HepG2 (cell line): ENCODE data around the gene TMEM63B. TPM values are rescaled to one million over a fixed set of nuclear protein-coding genes. Genes with fewer than 3 reads are reported as not detected.
A peak's percentile ranks its signal among the peaks of the same experiment; 100 is the strongest.

Experiments
- ARNT2 ChIP-seq: sonication (generic); formaldehyde crosslinking; IDR thresholded peaks from 2 replicates; pipeline ENCODE4 v1.8.0; 2022; ENCODE audit warnings: mild to moderate bottlenecking, low read depth, missing genetic modification reagents, moderate library complexity
- EP300 ChIP-seq, 3 experiments: sonication (generic) in 1 of 3; formaldehyde crosslinking in 1 of 3; IDR thresholded peaks; 2 replicates each; pipeline versions ENCODE4 v1.5.1 to v1.6.1; 2011 to 2020; ENCODE audit warnings: low read depth in 2 of 3, low read length in 2 of 3, borderline replicate concordance in 1 of 3, improper control_type of control experiment in 1 of 3, mild to moderate bottlenecking in 1 of 3, missing genetic modification reagents in 1 of 3, moderate library complexity in 1 of 3
- HNRNPL ChIP-seq: fragments of 200-400 bp; formaldehyde crosslinking; IDR thresholded peaks from 2 replicates; pipeline ENCODE4 v1.6.1; 2017; ENCODE audit warnings: mild to moderate bottlenecking, low read depth, low read length
- IRX3 ChIP-seq: sonication (generic); formaldehyde crosslinking; IDR thresholded peaks from 2 replicates; pipeline ENCODE4 v1.8.1; 2023; ENCODE audit warnings: mild to moderate bottlenecking, low read depth, missing genetic modification reagents, borderline replicate concordance
- KAT8 ChIP-seq: IDR thresholded peaks from 2 replicates; pipeline ENCODE4 v1.6.1; 2016; ENCODE audit warnings: missing genetic modification reagents, missing compliant biosample characterization
- NFKB2 ChIP-seq: sonication (generic); formaldehyde crosslinking; IDR thresholded peaks from 2 replicates; pipeline ENCODE4 v1.4.0; 2020; ENCODE audit warnings: missing genetic modification reagents, borderline replicate concordance
- RXRA ChIP-seq: sonication (generic); formaldehyde crosslinking; IDR thresholded peaks from 2 replicates; pipeline ENCODE4 v1.5.1; 2020; ENCODE audit warnings: missing genetic modification reagents
- ZNF343 ChIP-seq: sonication (generic); formaldehyde crosslinking; IDR thresholded peaks from 2 replicates; pipeline ENCODE4 v1.4.0; 2020; ENCODE audit warnings: mild to moderate bottlenecking, missing genetic modification reagents
- polyA plus RNA-seq, 8 experiments: library from polyadenylated mRNA; depleted of rRNA in 3 of 8; stranded (reverse) in 7 of 8; unstranded in 1 of 8; fragments of >200 nt; fragmentation: Illumina TruSeq in 4 of 8; extraction: Trizol in 4 of 8; gene quantifications; 2 replicates each; pipeline versions ENCODE4 v1.2.1 to v1.2.3, GENCODE V29; 2011 to 2016; ENCODE audit warnings: low read depth in 4 of 8, missing spikeins in 1 of 8, mixed read lengths in 1 of 8; ENCODE audit not compliant: insufficient read depth in 1 of 8
- total RNA-seq, 5 experiments: library from RNA; depleted of rRNA; stranded (reverse); fragments of >200 nt; fragmentation: Illumina TruSeq; extraction: Trizol; gene quantifications; 2 replicates each; pipeline ENCODE4 v1.2.3, GENCODE V29; 2016; ENCODE audit warnings: low read depth in 1 of 5
- TF ChIP-seq, protein P1 (sequence below): IDR thresholded peaks from 2 replicates; pipeline ENCODE4 v1.4.0; 2020; ENCODE audit warnings: mild to moderate bottlenecking, missing genetic modification reagents
- TF ChIP-seq, protein P2 (sequence below), 2 experiments: sonication (generic) in 1 of 2; formaldehyde crosslinking in 1 of 2; IDR thresholded peaks; 2 replicates each; pipeline versions ENCODE4 v1.4.0 to v1.6.1; 2018 to 2020; ENCODE audit warnings: missing genetic modification reagents in 2 of 2, borderline replicate concordance in 1 of 2, low read depth in 1 of 2, mild to moderate bottlenecking in 1 of 2, missing biosample characterization in 1 of 2
- TF ChIP-seq, protein P3 (sequence below): sonication (generic); formaldehyde crosslinking; IDR thresholded peaks from 2 replicates; pipeline ENCODE4 v1.9.0; 2022; ENCODE audit warnings: low read depth, missing genetic modification reagents
- TF ChIP-seq, protein P4 (sequence below): sonication (generic); IDR thresholded peaks from 2 replicates; pipeline ENCODE4 v1.6.1; 2016; ENCODE audit warnings: low read depth, borderline replicate concordance
- TF ChIP-seq, protein P5 (sequence below): sonication (generic); formaldehyde crosslinking; IDR thresholded peaks from 2 replicates; pipeline ENCODE4 v1.4.0; 2020; ENCODE audit warnings: mild to moderate bottlenecking, low read depth, missing genetic modification reagents
- TF ChIP-seq, protein P6 (sequence below): IDR thresholded peaks from 2 replicates; pipeline ENCODE4 v1.6.1; 2016; ENCODE audit warnings: missing compliant biosample characterization, missing genetic modification reagents, borderline replicate concordance

The TMEM63B gene
- total and polyA plus RNA-seq, 2 of the 13 experiments (the other 11 are each of a cell fraction or from before 2014, with no cell fraction given) = 27.4 to 75.8 TPM

DNA sequence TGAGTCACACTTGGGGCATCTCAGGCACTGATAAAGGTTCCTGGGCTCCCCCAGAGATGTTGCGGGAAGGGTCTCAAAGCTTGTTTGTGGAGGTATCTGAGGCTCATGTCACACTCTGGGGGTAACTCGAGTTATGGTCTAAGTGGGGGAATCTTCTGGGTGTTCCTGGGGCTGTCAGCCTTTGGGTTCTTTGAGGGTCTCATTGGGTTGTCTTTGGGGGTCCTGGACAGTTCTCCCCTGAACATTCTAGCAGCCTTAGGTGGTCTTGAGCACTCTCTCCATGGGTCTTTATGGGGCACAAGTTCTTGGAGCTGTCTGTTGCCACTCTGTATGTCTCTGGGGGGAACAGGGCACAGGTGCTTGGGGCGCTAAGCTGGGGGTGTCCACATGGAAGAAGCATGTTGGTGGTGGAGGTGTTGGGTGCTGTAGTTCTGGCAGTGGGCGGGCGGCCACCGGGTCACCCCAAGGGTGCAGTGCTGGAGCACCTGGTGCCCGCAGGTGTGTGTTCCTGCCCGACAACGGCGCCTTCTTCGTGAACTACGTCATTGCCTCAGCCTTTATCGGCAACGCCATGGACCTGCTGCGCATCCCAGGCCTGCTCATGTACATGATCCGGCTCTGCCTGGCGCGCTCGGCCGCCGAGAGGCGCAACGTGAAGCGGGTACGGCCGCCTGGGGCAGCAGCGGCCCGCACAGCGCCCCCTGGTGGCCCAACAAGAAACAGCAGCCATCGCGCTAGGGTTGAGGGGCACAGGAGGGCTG, 24.2 kb downstream of the TMEM63B start (continued):
- TF ChIP-seq, protein P1, sequence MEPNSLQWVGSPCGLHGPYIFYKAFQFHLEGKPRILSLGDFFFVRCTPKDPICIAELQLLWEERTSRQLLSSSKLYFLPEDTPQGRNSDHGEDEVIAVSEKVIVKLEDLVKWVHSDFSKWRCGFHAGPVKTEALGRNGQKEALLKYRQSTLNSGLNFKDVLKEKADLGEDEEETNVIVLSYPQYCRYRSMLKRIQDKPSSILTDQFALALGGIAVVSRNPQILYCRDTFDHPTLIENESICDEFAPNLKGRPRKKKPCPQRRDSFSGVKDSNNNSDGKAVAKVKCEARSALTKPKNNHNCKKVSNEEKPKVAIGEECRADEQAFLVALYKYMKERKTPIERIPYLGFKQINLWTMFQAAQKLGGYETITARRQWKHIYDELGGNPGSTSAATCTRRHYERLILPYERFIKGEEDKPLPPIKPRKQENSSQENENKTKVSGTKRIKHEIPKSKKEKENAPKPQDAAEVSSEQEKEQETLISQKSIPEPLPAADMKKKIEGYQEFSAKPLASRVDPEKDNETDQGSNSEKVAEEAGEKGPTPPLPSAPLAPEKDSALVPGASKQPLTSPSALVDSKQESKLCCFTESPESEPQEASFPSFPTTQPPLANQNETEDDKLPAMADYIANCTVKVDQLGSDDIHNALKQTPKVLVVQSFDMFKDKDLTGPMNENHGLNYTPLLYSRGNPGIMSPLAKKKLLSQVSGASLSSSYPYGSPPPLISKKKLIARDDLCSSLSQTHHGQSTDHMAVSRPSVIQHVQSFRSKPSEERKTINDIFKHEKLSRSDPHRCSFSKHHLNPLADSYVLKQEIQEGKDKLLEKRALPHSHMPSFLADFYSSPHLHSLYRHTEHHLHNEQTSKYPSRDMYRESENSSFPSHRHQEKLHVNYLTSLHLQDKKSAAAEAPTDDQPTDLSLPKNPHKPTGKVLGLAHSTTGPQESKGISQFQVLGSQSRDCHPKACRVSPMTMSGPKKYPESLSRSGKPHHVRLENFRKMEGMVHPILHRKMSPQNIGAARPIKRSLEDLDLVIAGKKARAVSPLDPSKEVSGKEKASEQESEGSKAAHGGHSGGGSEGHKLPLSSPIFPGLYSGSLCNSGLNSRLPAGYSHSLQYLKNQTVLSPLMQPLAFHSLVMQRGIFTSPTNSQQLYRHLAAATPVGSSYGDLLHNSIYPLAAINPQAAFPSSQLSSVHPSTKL = peak; percentile 50; the same call in 1 of the 2 replicates
- TF ChIP-seq EP300 (IDR thresholded peaks at IDR 0.05; ENCODE audit: low read depth in 2 of 2, low read length in 2 of 2) (no peak), EP300 (CRISPR knock-in tag; IDR thresholded peaks at IDR 0.05; ENCODE audit: borderline replicate concordance) (peak; percentile 38; the same call in 1 of the 2 replicates), HNRNPL (peak; percentile 77; the same call in 1 of the 2 replicates), ARNT2 (CRISPR knock-in tag) (no peak), IRX3 (CRISPR knock-in tag) (peak; percentile 88; the same call in 1 of the 2 replicates), RXRA (CRISPR knock-in tag) (peak; percentile 76; the same call in 1 of the 2 replicates), ZNF343 (CRISPR knock-in tag) (no peak), NFKB2 (CRISPR knock-in tag) (peak; percentile 82; the same call in 1 of the 2 replicates), KAT8 (CRISPR knock-in tag) (peak; percentile 67; the same call in 1 of the 2 replicates)
- TF ChIP-seq, protein P2, sequence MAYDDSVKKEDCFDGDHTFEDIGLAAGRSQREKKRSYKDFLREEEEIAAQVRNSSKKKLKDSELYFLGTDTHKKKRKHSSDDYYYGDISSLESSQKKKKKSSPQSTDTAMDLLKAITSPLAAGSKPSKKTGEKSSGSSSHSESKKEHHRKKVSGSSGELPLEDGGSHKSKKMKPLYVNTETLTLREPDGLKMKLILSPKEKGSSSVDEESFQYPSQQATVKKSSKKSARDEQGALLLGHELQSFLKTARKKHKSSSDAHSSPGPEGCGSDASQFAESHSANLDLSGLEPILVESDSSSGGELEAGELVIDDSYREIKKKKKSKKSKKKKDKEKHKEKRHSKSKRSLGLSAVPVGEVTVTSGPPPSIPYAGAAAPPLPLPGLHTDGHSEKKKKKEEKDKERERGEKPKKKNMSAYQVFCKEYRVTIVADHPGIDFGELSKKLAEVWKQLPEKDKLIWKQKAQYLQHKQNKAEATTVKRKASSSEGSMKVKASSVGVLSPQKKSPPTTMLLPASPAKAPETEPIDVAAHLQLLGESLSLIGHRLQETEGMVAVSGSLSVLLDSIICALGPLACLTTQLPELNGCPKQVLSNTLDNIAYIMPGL (CRISPR knock-in tag; IDR thresholded peaks at IDR 0.05; ENCODE audit: borderline replicate concordance in 1 of 2, low read depth in 1 of 2) = peak; percentile 78 to 82; a peak in 3 of 4 replicates
- TF ChIP-seq, protein P3, sequence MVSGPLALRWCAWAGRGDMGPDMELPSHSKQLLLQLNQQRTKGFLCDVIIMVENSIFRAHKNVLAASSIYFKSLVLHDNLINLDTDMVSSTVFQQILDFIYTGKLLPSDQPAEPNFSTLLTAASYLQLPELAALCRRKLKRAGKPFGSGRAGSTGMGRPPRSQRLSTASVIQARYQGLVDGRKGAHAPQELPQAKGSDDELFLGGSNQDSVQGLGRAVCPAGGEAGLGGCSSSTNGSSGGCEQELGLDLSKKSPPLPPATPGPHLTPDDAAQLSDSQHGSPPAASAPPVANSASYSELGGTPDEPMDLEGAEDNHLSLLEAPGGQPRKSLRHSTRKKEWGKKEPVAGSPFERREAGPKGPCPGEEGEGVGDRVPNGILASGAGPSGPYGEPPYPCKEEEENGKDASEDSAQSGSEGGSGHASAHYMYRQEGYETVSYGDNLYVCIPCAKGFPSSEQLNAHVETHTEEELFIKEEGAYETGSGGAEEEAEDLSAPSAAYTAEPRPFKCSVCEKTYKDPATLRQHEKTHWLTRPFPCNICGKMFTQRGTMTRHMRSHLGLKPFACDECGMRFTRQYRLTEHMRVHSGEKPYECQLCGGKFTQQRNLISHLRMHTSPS (CRISPR knock-in tag) = peak; percentile 73
- TF ChIP-seq, protein P4, sequence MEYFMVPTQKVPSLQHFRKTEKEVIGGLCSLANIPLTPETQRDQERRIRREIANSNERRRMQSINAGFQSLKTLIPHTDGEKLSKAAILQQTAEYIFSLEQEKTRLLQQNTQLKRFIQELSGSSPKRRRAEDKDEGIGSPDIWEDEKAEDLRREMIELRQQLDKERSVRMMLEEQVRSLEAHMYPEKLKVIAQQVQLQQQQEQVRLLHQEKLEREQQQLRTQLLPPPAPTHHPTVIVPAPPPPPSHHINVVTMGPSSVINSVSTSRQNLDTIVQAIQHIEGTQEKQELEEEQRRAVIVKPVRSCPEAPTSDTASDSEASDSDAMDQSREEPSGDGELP = no peak
- TF ChIP-seq, protein P5, sequence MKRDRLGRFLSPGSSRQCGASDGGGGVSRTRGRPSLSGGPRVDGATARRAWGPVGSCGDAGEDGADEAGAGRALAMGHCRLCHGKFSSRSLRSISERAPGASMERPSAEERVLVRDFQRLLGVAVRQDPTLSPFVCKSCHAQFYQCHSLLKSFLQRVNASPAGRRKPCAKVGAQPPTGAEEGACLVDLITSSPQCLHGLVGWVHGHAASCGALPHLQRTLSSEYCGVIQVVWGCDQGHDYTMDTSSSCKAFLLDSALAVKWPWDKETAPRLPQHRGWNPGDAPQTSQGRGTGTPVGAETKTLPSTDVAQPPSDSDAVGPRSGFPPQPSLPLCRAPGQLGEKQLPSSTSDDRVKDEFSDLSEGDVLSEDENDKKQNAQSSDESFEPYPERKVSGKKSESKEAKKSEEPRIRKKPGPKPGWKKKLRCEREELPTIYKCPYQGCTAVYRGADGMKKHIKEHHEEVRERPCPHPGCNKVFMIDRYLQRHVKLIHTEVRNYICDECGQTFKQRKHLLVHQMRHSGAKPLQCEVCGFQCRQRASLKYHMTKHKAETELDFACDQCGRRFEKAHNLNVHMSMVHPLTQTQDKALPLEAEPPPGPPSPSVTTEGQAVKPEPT (CRISPR knock-in tag) = no peak
- TF ChIP-seq, protein P6, sequence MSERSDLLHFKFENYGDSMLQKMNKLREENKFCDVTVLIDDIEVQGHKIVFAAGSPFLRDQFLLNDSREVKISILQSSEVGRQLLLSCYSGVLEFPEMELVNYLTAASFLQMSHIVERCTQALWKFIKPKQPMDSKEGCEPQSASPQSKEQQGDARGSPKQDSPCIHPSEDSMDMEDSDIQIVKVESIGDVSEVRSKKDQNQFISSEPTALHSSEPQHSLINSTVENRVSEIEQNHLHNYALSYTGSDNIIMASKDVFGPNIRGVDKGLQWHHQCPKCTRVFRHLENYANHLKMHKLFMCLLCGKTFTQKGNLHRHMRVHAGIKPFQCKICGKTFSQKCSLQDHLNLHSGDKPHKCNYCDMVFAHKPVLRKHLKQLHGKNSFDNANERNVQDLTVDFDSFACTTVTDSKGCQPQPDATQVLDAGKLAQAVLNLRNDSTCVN (CRISPR knock-in tag) = 0 out of 2 replicates have a peak, but pooled peaks have one; percentile 56
